ENCODE measurements around the gene SLC27A2. TPM values are rescaled to one million over a fixed set of nuclear protein-coding genes. Genes with fewer than 3 reads are reported as not detected.
"Not testable (repeated sequence)": the region's sequence is repeated elsewhere in the genome, so short reads cannot be mapped to it uniquely, and the experiment has no call there.

Gene SLC27A2
- total RNA-seq, 2 experiments from 2014 or later: 36.4 to 54.0 TPM

DNA sequence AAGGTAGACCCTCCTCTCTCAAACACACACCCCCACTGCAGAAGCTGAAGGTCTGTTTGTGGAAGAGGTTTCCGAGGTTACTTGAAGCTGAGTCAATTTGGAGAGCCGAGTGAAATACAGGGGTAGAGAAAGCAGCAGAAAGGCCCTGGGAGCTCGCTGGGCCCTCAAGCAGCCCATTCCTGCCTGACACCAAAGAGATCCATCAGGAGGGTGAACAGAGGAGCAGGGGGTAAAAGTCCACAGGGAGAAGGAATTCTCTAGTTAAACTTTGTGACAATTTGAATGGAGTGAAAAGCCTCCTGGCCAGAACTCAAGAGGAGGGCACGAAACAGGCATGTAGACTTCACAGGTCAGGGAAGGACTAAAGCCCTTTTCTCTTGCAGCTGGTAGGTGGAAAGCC is 13.6 kb upstream of the SLC27A2 start:
- ATAC-seq (no peak), DNase-seq (no peak)
- peaks cover 4% of the 10 kb centered on the region for H3K4me1 Mint-ChIP-seq
- peaks cover 40% of the 10 kb centered on the region for H3K36me3 Mint-ChIP-seq
- CTCF ChIA-PET: no interaction called here
- H3K27me3 Mint-ChIP-seq: peaks cover 2% of the 10 kb centered on the region
- no peak overlapping the region for H3K27ac Mint-ChIP-seq
- H3K4me3 Mint-ChIP-seq: no peak overlapping the region
- H3K9me3 Mint-ChIP-seq (ENCODE audit: low read depth): peaks cover 5% of the 10 kb centered on the region

- Mint-ChIP-seq H3K4me3 (no peak overlapping the region), H3K4me1 (no peaks in the 10 kb centered on the region), H3K27me3 (peaks cover 2% of the 10 kb centered on the region), H3K9me3 (ENCODE audit: low read depth) (peaks cover 6% of the 10 kb centered on the region), H3K27ac (no peak overlapping the region), H3K36me3 (peaks cover 42% of the 10 kb centered on the region)
- ATAC-seq (no peak), DNase-seq (no peak)
- CTCF ChIA-PET: interaction anchor here (0.6 kb wide), 1 partner anchor 135 kb away, joined by 3 read pairs; no protein-coding TSS in a partner anchor
Measured at GRCh38 chr15:50168783-50169411, 13.1 kb upstream of the SLC27A2 start.

DNA sequence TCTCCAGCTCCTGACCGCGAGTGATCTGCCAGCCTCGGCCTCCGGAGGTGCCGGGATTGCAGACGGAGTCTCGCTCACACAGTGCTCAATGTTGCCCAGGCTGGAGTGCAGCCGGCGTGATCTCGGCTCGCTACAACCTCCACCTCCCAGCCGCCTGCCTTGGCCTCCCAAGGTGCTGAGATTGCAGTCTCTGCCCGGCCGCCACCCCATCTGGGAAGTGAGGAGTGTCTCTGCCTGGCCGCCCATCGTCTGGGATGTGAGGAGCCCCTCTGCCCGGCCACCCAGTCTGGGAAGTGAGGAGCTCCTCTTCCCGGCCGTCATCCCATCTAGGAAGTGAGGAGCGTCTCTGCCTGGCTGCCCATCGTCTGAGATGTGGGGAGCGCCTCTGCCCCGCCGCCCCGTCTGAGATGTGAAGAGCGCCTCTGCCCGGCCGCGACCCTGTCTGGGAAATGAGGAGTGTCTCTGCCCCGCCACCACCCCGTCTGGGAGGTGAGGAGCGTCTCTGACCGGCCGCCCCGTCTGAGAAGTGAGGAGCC is 9.6 kb upstream of the SLC27A2 start:
- Mint-ChIP-seq H3K4me1 (peaks cover 17% of the 10 kb centered on the region), H3K9me3 (ENCODE audit: low read depth) (peaks cover 13% of the 10 kb centered on the region), H3K36me3 (peaks cover 49% of the 10 kb centered on the region)
- DNase-seq, CTCF ChIA-PET, H3K27ac Mint-ChIP-seq, ATAC-seq, H3K4me3 Mint-ChIP-seq, H3K27me3 Mint-ChIP-seq: not testable (repeated sequence)

DNA sequence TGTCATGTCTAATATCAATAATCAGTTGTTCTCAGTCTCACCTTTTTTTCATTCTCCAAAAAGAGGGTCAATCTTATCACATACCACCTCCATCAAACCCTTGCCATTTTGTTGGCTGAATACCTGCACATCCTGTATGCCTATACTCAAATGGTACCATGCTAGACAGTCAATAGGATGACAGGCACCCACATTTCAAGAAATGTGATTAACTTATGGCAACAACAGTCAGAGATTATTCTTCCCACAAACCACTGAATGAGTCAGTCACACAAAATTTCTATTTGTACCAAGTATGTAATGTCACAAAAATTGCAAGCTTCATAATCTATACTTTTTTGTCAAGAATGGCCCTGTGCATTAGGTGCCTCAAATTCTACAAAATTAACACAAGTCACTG is 5.1 kb upstream of the SLC27A2 start:
- ATAC-seq (peak; percentile 46), DNase-seq (no peak)
- no peak overlapping the region for H3K4me3 Mint-ChIP-seq
- H3K4me1 Mint-ChIP-seq: peaks cover 50% of the 10 kb centered on the region
- no peaks in the 10 kb centered on the region for H3K27me3 Mint-ChIP-seq
- H3K9me3 Mint-ChIP-seq (ENCODE audit: low read depth): peaks cover 8% of the 10 kb centered on the region
- peaks cover 26% of the 10 kb centered on the region for H3K36me3 Mint-ChIP-seq
- peak overlapping the region; percentile 49 for H3K27ac Mint-ChIP-seq
- CTCF ChIA-PET: interaction anchor here (0.7 kb wide), 1 partner anchor 19 kb away, joined by 3 read pairs; no protein-coding TSS in a partner anchor

DNA sequence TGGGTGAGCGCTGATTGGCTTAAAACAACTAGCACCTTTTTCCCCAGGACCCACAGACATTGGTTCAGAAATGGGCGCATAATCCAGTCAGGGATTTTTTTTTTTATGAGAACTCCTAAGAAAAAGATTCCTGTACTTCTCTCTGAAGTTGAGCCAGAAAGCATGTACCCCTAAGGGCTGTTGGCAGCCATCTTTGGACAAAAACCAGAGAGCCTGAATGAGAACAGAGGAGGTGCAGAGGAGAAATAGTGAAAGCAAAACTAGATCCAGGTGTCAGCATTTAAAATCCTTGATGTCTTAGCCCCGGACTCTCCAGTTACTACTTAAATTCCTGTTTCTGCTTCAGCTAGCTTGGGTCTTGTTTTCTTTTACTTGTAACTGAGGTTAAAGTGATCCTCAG is 1.9 kb upstream of the SLC27A2 start:
- Mint-ChIP-seq H3K36me3 (peaks cover 20% of the 10 kb centered on the region), H3K4me3 (peak overlapping the region; percentile 96), H3K27ac (peak overlapping the region; percentile 61), H3K9me3 (ENCODE audit: low read depth) (peaks cover 3% of the 10 kb centered on the region), H3K27me3 (no peaks in the 10 kb centered on the region), H3K4me1 (peaks cover 67% of the 10 kb centered on the region)
- DNase-seq (no peak), ATAC-seq (no peak)
- CTCF ChIA-PET: interaction anchor here (0.7 to 6.7 kb wide), 6 partner anchors 10 to 1075 kb away, joined by 3 to 72 read pairs (median 6); no protein-coding TSS in a partner anchor

- Mint-ChIP-seq H3K4me3 (peak overlapping the region; percentile 96), H3K27me3 (no peaks in the 10 kb centered on the region), H3K36me3 (peaks cover 17% of the 10 kb centered on the region), H3K9me3 (ENCODE audit: low read depth) (no peaks in the 10 kb centered on the region), H3K4me1 (peaks cover 67% of the 10 kb centered on the region), H3K27ac (peak overlapping the region; percentile 61)
- CTCF ChIA-PET: interaction anchor here (0.7 to 6.7 kb wide), 6 partner anchors 9 to 1074 kb away, joined by 3 to 72 read pairs (median 6); no protein-coding TSS in a partner anchor
- DNase-seq (no peak), ATAC-seq (no peak)
Measured at GRCh38 chr15:50180582-50180981, 1.4 kb upstream of the SLC27A2 start.

GRCh38 chr15:50181201-50181968 is 611 bp upstream of the SLC27A2 start:
- Mint-ChIP-seq H3K4me3 (peak overlapping the region; percentile 96), H3K9me3 (ENCODE audit: low read depth) (no peaks in the 10 kb centered on the region), H3K4me1 (peaks cover 69% of the 10 kb centered on the region), H3K27me3 (no peaks in the 10 kb centered on the region), H3K27ac (peak overlapping the region; percentile 96), H3K36me3 (peaks cover 16% of the 10 kb centered on the region)
- ATAC-seq (no peak), DNase-seq (no peak)
- CTCF ChIA-PET: interaction anchor here (1.0 to 6.7 kb wide), 8 partner anchors 9 to 135 kb away, joined by 3 to 72 read pairs (median 6); no protein-coding TSS in a partner anchor

DNA sequence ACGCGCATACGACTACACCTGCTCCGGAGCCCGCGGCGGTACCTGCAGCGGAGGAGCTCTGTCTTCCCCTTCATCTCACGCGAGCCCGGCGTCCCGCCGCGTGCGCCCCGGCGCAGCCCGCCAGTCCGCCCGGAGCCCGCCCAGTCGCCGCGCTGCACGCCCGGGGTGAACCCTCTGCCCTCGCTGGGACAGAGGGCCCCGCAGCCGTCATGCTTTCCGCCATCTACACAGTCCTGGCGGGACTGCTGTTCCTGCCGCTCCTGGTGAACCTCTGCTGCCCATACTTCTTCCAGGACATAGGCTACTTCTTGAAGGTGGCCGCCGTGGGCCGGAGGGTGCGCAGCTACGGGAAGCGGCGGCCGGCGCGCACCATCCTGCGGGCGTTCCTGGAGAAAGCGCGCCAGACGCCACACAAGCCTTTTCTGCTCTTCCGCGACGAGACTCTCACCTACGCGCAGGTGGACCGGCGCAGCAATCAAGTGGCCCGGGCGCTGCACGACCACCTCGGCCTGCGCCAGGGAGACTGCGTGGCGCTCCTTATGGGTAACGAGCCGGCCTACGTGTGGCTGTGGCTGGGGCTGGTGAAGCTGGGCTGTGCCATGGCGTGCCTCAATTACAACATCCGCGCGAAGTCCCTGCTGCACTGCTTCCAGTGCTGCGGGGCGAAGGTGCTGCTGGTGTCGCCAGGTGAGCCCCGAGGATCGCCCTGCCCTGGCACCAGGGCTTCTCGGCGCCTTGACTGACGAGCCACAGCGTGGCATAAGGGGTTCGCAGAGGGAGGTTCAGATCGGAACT is 420 bp downstream of the SLC27A2 start:
- peak overlapping the region; percentile 96 for H3K4me3 Mint-ChIP-seq
- H3K27me3 Mint-ChIP-seq: no peaks in the 10 kb centered on the region
- ATAC-seq: peak; percentile 74
- H3K4me1 Mint-ChIP-seq: peaks cover 68% of the 10 kb centered on the region
- peaks cover 22% of the 10 kb centered on the region for H3K36me3 Mint-ChIP-seq
- peak; percentile 73 for DNase-seq
- H3K9me3 Mint-ChIP-seq (ENCODE audit: low read depth): no peaks in the 10 kb centered on the region
- peak overlapping the region; percentile 96 for H3K27ac Mint-ChIP-seq
- CTCF ChIA-PET: interaction anchor here (0.7 to 6.7 kb wide), 19 partner anchors 9 to 702 kb away, joined by 3 to 72 read pairs (median 4); partner anchors contain the start of genes ATP8B4 and USP8

GRCh38 chr15:50183112-50183794 is 1.3 kb downstream of the SLC27A2 start:
- CTCF ChIA-PET: interaction anchor here (0.6 to 6.7 kb wide), 21 partner anchors 10 to 701 kb away, joined by 3 to 72 read pairs (median 4); partner anchors contain the start of gene ATP8B4
- no peaks in the 10 kb centered on the region for H3K9me3 Mint-ChIP-seq (ENCODE audit: low read depth)
- DNase-seq (peak; percentile 73), ATAC-seq (peak; percentile 47)
- H3K27ac Mint-ChIP-seq: peak overlapping the region; percentile 96
- H3K4me3 Mint-ChIP-seq: peak overlapping the region; percentile 96
- H3K27me3 Mint-ChIP-seq: no peaks in the 10 kb centered on the region
- H3K4me1 Mint-ChIP-seq: peaks cover 68% of the 10 kb centered on the region
- H3K36me3 Mint-ChIP-seq: peaks cover 29% of the 10 kb centered on the region

DNA sequence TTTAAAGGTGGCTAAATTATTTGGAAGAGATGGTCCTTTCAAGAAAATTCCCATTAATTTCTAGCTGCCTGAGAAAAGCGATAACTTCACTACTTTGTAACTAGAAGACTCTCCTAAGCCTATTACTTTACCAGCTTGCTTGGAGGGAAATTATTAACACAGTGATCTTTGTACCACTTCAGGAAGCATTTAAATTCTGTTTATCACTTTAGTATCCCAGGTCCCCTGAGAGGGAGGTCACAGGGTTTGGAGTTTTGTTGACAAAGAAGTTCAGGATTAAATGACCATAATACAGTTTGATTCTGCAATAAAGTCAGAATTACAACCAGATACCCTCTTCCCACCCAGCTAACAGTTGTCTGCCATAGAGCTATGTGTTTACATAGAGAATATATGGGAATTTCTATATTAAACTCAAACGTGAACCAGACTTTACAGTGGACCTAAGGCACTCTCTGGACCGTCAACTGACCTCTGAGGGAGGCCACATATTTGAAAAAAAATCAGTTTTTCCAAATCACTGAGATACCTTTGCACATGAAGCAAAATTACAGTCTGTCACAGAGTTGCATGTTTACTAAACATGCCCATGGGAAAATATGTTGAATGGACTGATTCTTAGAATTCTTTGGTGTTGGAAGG is 3.0 kb downstream of the SLC27A2 start:
- H3K4me1 Mint-ChIP-seq: peaks cover 75% of the 10 kb centered on the region
- DNase-seq: no peak
- ATAC-seq: no peak
- peak overlapping the region; percentile 28 for H3K4me3 Mint-ChIP-seq
- H3K36me3 Mint-ChIP-seq: peaks cover 42% of the 10 kb centered on the region
- H3K27me3 Mint-ChIP-seq: no peaks in the 10 kb centered on the region
- CTCF ChIA-PET: interaction anchor here (1.0 to 6.7 kb wide), 5 partner anchors 8 to 132 kb away, joined by 3 to 72 read pairs (median 5); no protein-coding TSS in a partner anchor
- no peaks in the 10 kb centered on the region for H3K9me3 Mint-ChIP-seq (ENCODE audit: low read depth)
- H3K27ac Mint-ChIP-seq: no peak overlapping the region

GRCh38 chr15:50186090-50186489 is 4.1 kb downstream of the SLC27A2 start:
- Mint-ChIP-seq H3K27me3 (no peaks in the 10 kb centered on the region), H3K4me1 (peaks cover 71% of the 10 kb centered on the region), H3K36me3 (peaks cover 49% of the 10 kb centered on the region), H3K27ac (no peak overlapping the region), H3K4me3 (no peak overlapping the region), H3K9me3 (ENCODE audit: low read depth) (no peaks in the 10 kb centered on the region)
- DNase-seq (no peak), ATAC-seq (no peak)
- CTCF ChIA-PET: interaction anchor here (1.0 to 6.7 kb wide), 4 partner anchors 56 to 131 kb away, joined by 5 to 72 read pairs (median 6); no protein-coding TSS in a partner anchor

DNA sequence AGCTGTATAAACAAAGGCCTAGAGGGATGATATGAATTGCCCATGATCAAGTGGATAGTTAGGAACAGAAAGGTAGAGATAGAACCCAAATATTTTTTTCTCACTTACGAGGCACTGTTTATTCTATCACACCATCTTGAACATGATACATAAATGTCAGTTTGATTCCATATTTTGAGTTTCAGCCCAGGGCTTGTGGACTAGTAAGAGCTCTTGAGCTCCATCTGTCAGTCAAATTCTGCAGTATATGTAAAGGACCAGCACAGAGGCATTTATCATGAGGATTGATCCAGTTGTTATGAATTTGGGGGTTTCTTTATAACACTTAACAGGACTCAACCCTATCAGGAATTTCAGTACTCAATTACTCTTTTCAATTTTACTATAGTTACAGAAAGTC is 4.8 kb downstream of the SLC27A2 start:
- peaks cover 65% of the 10 kb centered on the region for H3K4me1 Mint-ChIP-seq
- CTCF ChIA-PET: interaction anchor here (1.0 to 1.8 kb wide), 2 partner anchors 55 to 129 kb away, joined by 5 to 6 read pairs; no protein-coding TSS in a partner anchor
- H3K4me3 Mint-ChIP-seq: no peak overlapping the region
- no peaks in the 10 kb centered on the region for H3K27me3 Mint-ChIP-seq
- DNase-seq (no peak), ATAC-seq (no peak)
- no peak overlapping the region for H3K27ac Mint-ChIP-seq
- peaks cover 52% of the 10 kb centered on the region for H3K36me3 Mint-ChIP-seq
- no peaks in the 10 kb centered on the region for H3K9me3 Mint-ChIP-seq (ENCODE audit: low read depth)

All from activated CD8-positive, alpha-beta memory T cell treated with anti-CD3 and anti-CD28 coated beads, Interleukin-2, amount 10 ng/mL, durations not matched to agents 7 days and 5 days (primary cell).